IMR-90 (cell line): ENCODE data around the gene MLIP. TPM values are rescaled to one million over a fixed set of nuclear protein-coding genes. Genes with fewer than 3 reads are reported as not detected.

Experiments used
- ATAC-seq: fragments of 200-7000 bp; cut with Tn5 transposase; 2 replicates; pipeline ENCODE4 v1.9.1; 2020; ENCODE audit warnings: low read depth, mild to moderate bottlenecking, moderate library complexity
- BruUV-seq: library from RNA; stranded (reverse); fragments of 400-500 nt; replicated peaks from 2 replicates; lab custom pipeline; 2021; lab: Mats Ljungman, UMichigan
- CTCF ChIA-PET: fragments of 300-600 bp; formaldehyde crosslinking; extraction: SDS; loops from one replicate; lab custom pipeline; 2021; ENCODE audit warnings: antibody characterized with exemption; lab: Yijun Ruan, JAX
- POLR2A ChIA-PET: fragments of 300-600 bp; sonication (Branson Sonifier 250); formaldehyde crosslinking; loops from one replicate; lab custom pipeline; 2022; ENCODE audit warnings: antibody characterized with exemption; ENCODE audit not compliant: unreplicated experiment; lab: Charles Lee
- DNase-seq: peaks from one replicate; pipeline ENCODE4 v3.0.0; 2013
- H2AFZ ChIP-seq: replicated peaks from 2 replicates; pipeline ENCODE3; 2013; ENCODE audit warnings: low read length, mild to moderate bottlenecking; ENCODE audit not compliant: poor library complexity
- H2AK5ac ChIP-seq: 2 replicates; pipeline ENCODE4 v1.6.1; 2013; ENCODE audit warnings: low read depth, low read length, inconsistent platforms
- H2AK9ac ChIP-seq: replicated peaks from 2 replicates; pipeline ENCODE3; 2013; ENCODE audit warnings: mild to moderate bottlenecking, low read depth, low read length, moderate library complexity; ENCODE audit not compliant: poor library complexity
- H2BK120ac ChIP-seq: 2 replicates; pipeline ENCODE4 v1.6.1; 2013; ENCODE audit warnings: low read depth, low read length, inconsistent platforms
- H2BK15ac ChIP-seq: 3 replicates; pipeline ENCODE4 v1.6.1; 2013; ENCODE audit warnings: low read depth, low read length, inconsistent platforms
- H2BK20ac ChIP-seq: 2 replicates; pipeline ENCODE4 v1.6.1; 2013; ENCODE audit warnings: low read depth, mild to moderate bottlenecking, inconsistent platforms, low read length, moderate library complexity
- H2BK5ac ChIP-seq: 2 replicates; pipeline ENCODE4 v1.6.1; 2013; ENCODE audit warnings: mild to moderate bottlenecking, low read depth, low read length, inconsistent platforms; ENCODE audit not compliant: poor library complexity, severe bottlenecking
- H3K14ac ChIP-seq: replicated peaks from 2 replicates; pipeline ENCODE4 v1.6.1; 2013; ENCODE audit warnings: low read depth, low read length, inconsistent platforms
- H3K18ac ChIP-seq: 2 replicates; pipeline ENCODE4 v1.6.1; 2013; ENCODE audit warnings: low read depth, low read length, control low read depth
- H3K23ac ChIP-seq: 2 replicates; pipeline ENCODE4 v1.6.1; 2013; ENCODE audit warnings: low read depth, low read length, inconsistent platforms
- H3K27ac ChIP-seq: 2 replicates; pipeline ENCODE4 v1.5.1; 2013; ENCODE audit warnings: mild to moderate bottlenecking, control low read depth, low read length; ENCODE audit not compliant: insufficient read depth
- H3K27me3 ChIP-seq: 2 replicates; pipeline ENCODE4 v1.6.1; 2013; ENCODE audit warnings: low read length; ENCODE audit not compliant: control insufficient read depth, insufficient read depth
- H3K36me3 ChIP-seq: 2 replicates; pipeline ENCODE4 v1.6.1; 2013; ENCODE audit warnings: low read length, mixed read lengths; ENCODE audit not compliant: control insufficient read depth, insufficient read depth
- H3K4ac ChIP-seq: 2 replicates; pipeline ENCODE4 v1.6.1; 2013; ENCODE audit warnings: low read depth, low read length, inconsistent platforms
- H3K4me1 ChIP-seq: 2 replicates; pipeline ENCODE4 v1.6.1; 2013; ENCODE audit warnings: low read length, mixed read lengths; ENCODE audit not compliant: control insufficient read depth, insufficient read depth
- H3K4me2 ChIP-seq: 2 replicates; pipeline ENCODE4 v1.6.1; 2013; ENCODE audit warnings: low read depth, mild to moderate bottlenecking, control low read depth, low read length, moderate library complexity
- H3K4me3 ChIP-seq: 2 replicates; pipeline ENCODE4 v1.5.1; 2013; ENCODE audit warnings: low read depth, mild to moderate bottlenecking, control low read depth, low read length, moderate library complexity; ENCODE audit not compliant: insufficient read depth
- H3K56ac ChIP-seq: 2 replicates; pipeline ENCODE4 v1.6.1; 2013; ENCODE audit warnings: low read length, inconsistent platforms; ENCODE audit not compliant: insufficient read depth; ENCODE audit errors: extremely low read depth
- H3K79me1 ChIP-seq, 2 experiments: 2 replicates each; pipeline ENCODE4 v1.6.1; 2013; ENCODE audit warnings: low read length in 2 of 2, inconsistent platforms in 1 of 2, low read depth in 1 of 2
- H3K9ac ChIP-seq: 2 replicates; pipeline ENCODE4 v1.6.1; 2013; ENCODE audit warnings: low read depth, low read length, control low read depth
- H3K9me1 ChIP-seq: 2 replicates; pipeline ENCODE4 v1.6.1; 2013; ENCODE audit warnings: low read length, inconsistent platforms; ENCODE audit not compliant: insufficient read depth
- H3K9me3 ChIP-seq: 2 replicates; pipeline ENCODE4 v1.6.1; 2013; ENCODE audit warnings: low read length; ENCODE audit not compliant: control insufficient read depth, insufficient read depth
- H4K20me1 ChIP-seq: 2 replicates; pipeline ENCODE4 v1.6.1; 2013; ENCODE audit warnings: low read length, inconsistent platforms; ENCODE audit not compliant: insufficient read depth
- H4K5ac ChIP-seq: 2 replicates; pipeline ENCODE4 v1.6.1; 2013; ENCODE audit warnings: mild to moderate bottlenecking, low read depth, low read length, control low read depth
- H4K8ac ChIP-seq, 2 experiments: 2 replicates each; pipeline ENCODE4 v1.6.1; 2013; ENCODE audit warnings: low read depth in 2 of 2, low read length in 2 of 2, control low read depth in 1 of 2, inconsistent platforms in 1 of 2
- H4K91ac ChIP-seq: 2 replicates; pipeline ENCODE4 v1.6.1; 2013; ENCODE audit warnings: low read depth, low read length, inconsistent platforms; ENCODE audit not compliant: insufficient read depth
- BHLHE40 ChIP-seq: fragments of 150-350 bp; IDR thresholded peaks from 2 replicates; pipeline ENCODE4 v1.6.1; 2016; ENCODE audit warnings: mild to moderate bottlenecking, low read depth, low read length
- CEBPB ChIP-seq: IDR thresholded peaks from 2 replicates; pipeline ENCODE4 v1.6.1; 2012; ENCODE audit warnings: low read depth, low read length, improper control_type of control experiment
- CHD1 ChIP-seq: IDR thresholded peaks from 2 replicates; pipeline ENCODE4 v1.6.1; 2012; ENCODE audit warnings: low read depth, low read length, improper control_type of control experiment
- FOS ChIP-seq: fragments of 150-350 bp; IDR thresholded peaks from 2 replicates; pipeline ENCODE4 v1.6.1; 2016; ENCODE audit warnings: low read depth, low read length
- MAFK ChIP-seq: IDR thresholded peaks from 2 replicates; pipeline ENCODE4 v1.6.1; 2012; ENCODE audit warnings: low read depth, low read length, improper control_type of control experiment
- MXI1 ChIP-seq: IDR thresholded peaks from 2 replicates; pipeline ENCODE4 v1.6.1; 2012; ENCODE audit warnings: low read depth, mild to moderate bottlenecking, low read length, moderate library complexity, borderline replicate concordance
- NFE2L2 ChIP-seq: fragments of 150-350 bp; IDR thresholded peaks from 2 replicates; pipeline ENCODE4 v1.6.1; 2016; ENCODE audit warnings: low read depth, mild to moderate bottlenecking, low read length
- POLR2A ChIP-seq: IDR thresholded peaks from 2 replicates; pipeline ENCODE4 v1.6.1; 2012; ENCODE audit warnings: mild to moderate bottlenecking, low read depth, low read length
- RAD21 ChIP-seq: IDR thresholded peaks from 2 replicates; pipeline ENCODE4 v1.6.1; 2012; ENCODE audit warnings: low read length, improper control_type of control experiment
- RFX5 ChIP-seq: IDR thresholded peaks from 2 replicates; pipeline ENCODE4 v1.8.0; 2012; ENCODE audit warnings: low read depth, mild to moderate bottlenecking, low read length, moderate library complexity
- SMC3 ChIP-seq: fragments of 150-350 bp; IDR thresholded peaks from 2 replicates; pipeline ENCODE4 v1.6.1; 2016; ENCODE audit warnings: low read depth, mild to moderate bottlenecking, antibody characterized with exemption, low read length, moderate library complexity
- WGBS, 2 experiments: methylation state at CpG; one replicate each; pipeline versions ENCODE4 v1.1.5 to v1.1.7; 2013; ENCODE audit warnings: missing lambda C conversion rate in 2 of 2; ENCODE audit not compliant: insufficient read length in 1 of 2; ENCODE audit errors: extremely low coverage in 2 of 2; 5-methylcytosine and 5-hydroxymethylcytosine counted together
- dilution Hi-C: fragments of 300-500 bp; cut with HindIII; formaldehyde crosslinking; loops from one replicate; pipeline ENCODE4 v1.14.3; 2018; ENCODE audit warnings: low sequenced_read_pairs; ENCODE audit not compliant: unreplicated experiment
- in situ Hi-C: fragments of 300-500 bp; cut with MboI; formaldehyde crosslinking; loops from 3 replicates; pipeline ENCODE4 v1.14.3; 2019; ENCODE audit warnings: low sequenced_read_pairs, inconsistent platforms, mixed read lengths
- intact Hi-C: fragments of 100-400 bp; cut with micrococcal nuclease; formaldehyde crosslinking; loops from 2 replicates; pipeline ENCODE4 v1.10.0; 2022
- polyA plus RNA-seq, 3 experiments: library from polyadenylated mRNA; depleted of rRNA; stranded (reverse); fragments of >200 nt; gene quantifications; 2 replicates each; pipeline ENCODE4 v1.2.3, GENCODE V29; 2012; ENCODE audit warnings: low replicate concordance in 1 of 3
- total RNA-seq: library from RNA; depleted of rRNA; stranded (reverse); fragments of >200 nt; gene quantifications from 2 replicates; pipeline ENCODE4 v1.2.3, GENCODE V29; 2012
- TF ChIP-seq, protein P1 (sequence below): conservative IDR thresholded peaks from 2 replicates; pipeline ENCODE4 v1.5.1; 2012; ENCODE audit warnings: mild to moderate bottlenecking, low read depth, low read length, improper control_type of control experiment
- TF ChIP-seq, protein P2 (sequence below): fragments of 150-350 bp; IDR thresholded peaks from 2 replicates; pipeline ENCODE4 v1.6.1; 2016; ENCODE audit warnings: low read depth, mild to moderate bottlenecking, low read length, moderate library complexity, borderline replicate concordance
- TF ChIP-seq, protein P3 (sequence below): fragments of 150-350 bp; IDR thresholded peaks from 2 replicates; pipeline ENCODE4 v1.6.1; 2017; ENCODE audit warnings: mild to moderate bottlenecking, antibody characterized with exemption, low read length, low read depth

MLIP gene
- total and polyA plus RNA-seq, 2 of the 4 experiments (the other 2 are of a cell fraction): not detected

DNA sequence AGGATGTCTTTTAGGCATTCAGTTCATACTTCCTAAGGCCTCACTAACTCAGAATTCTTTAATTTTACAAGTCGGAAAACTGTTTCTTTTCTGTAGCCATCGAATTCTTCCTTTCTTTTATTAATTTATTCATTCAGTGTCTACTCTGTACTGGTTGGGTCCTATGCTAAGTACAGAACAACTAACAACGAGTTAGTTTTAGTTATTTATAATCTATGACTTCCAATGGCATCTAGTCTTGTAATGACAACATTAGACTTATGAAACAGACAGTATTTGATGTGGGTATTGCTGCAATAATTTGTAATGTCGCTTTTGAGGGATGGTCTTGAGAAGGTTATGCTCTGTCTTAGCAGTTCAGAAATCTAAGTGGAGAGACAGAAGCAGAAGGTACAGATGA is 141.7 kb downstream of the MLIP start:
- Histone ChIP-seq H2BK120ac (no peak overlapping the region), H4K8ac (no peak overlapping the region), H3K27ac (no peak overlapping the region), H2AK9ac (no peak overlapping the region), H2BK20ac (no peak overlapping the region), H2AK5ac (no peak overlapping the region), H3K4me1 (peaks cover 3% of the 10 kb centered on the region; the same call in 1 of the 2 replicates), H3K14ac (no peak overlapping the region), H3K56ac (no peak overlapping the region), H3K79me1 (no peaks in the 10 kb centered on the region), H3K4me2 (no peak overlapping the region), H3K9me1 (no peaks in the 10 kb centered on the region), H3K9me3 (no peaks in the 10 kb centered on the region), H4K20me1 (no peaks in the 10 kb centered on the region), H3K9ac (no peak overlapping the region), H4K5ac (no peak overlapping the region), H3K36me3 (no peaks in the 10 kb centered on the region), H2BK15ac (no peak overlapping the region), H2BK5ac (no peak overlapping the region), H2AFZ (no peak overlapping the region), H3K4me3 (no peak overlapping the region), H3K27me3 (no peaks in the 10 kb centered on the region), H3K23ac (no peak overlapping the region), H4K91ac (no peak overlapping the region), H3K4ac (no peak overlapping the region), H3K18ac (no peak overlapping the region)
- intact Hi-C loops: no loop called here
- in situ Hi-C loops: loop anchor here (25.0 kb wide), 1 partner anchor 809 kb away; no protein-coding TSS in a partner anchor
- CTCF ChIA-PET: no interaction called here
- POLR2A ChIA-PET: no interaction called here
- TF ChIP-seq BHLHE40 (no peak), CHD1 (no peak), RAD21 (no peak), SMC3 (no peak), MXI1 (no peak), RFX5 (no peak), FOS (no peak), MAFK (no peak), NFE2L2 (no peak), CEBPB (no peak), POLR2A (no peak)
- TF ChIP-seq, protein P1, sequence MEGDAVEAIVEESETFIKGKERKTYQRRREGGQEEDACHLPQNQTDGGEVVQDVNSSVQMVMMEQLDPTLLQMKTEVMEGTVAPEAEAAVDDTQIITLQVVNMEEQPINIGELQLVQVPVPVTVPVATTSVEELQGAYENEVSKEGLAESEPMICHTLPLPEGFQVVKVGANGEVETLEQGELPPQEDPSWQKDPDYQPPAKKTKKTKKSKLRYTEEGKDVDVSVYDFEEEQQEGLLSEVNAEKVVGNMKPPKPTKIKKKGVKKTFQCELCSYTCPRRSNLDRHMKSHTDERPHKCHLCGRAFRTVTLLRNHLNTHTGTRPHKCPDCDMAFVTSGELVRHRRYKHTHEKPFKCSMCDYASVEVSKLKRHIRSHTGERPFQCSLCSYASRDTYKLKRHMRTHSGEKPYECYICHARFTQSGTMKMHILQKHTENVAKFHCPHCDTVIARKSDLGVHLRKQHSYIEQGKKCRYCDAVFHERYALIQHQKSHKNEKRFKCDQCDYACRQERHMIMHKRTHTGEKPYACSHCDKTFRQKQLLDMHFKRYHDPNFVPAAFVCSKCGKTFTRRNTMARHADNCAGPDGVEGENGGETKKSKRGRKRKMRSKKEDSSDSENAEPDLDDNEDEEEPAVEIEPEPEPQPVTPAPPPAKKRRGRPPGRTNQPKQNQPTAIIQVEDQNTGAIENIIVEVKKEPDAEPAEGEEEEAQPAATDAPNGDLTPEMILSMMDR: no peak
- TF ChIP-seq, protein P2, sequence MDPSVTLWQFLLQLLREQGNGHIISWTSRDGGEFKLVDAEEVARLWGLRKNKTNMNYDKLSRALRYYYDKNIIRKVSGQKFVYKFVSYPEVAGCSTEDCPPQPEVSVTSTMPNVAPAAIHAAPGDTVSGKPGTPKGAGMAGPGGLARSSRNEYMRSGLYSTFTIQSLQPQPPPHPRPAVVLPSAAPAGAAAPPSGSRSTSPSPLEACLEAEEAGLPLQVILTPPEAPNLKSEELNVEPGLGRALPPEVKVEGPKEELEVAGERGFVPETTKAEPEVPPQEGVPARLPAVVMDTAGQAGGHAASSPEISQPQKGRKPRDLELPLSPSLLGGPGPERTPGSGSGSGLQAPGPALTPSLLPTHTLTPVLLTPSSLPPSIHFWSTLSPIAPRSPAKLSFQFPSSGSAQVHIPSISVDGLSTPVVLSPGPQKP: no peak
- TF ChIP-seq, protein P3, sequence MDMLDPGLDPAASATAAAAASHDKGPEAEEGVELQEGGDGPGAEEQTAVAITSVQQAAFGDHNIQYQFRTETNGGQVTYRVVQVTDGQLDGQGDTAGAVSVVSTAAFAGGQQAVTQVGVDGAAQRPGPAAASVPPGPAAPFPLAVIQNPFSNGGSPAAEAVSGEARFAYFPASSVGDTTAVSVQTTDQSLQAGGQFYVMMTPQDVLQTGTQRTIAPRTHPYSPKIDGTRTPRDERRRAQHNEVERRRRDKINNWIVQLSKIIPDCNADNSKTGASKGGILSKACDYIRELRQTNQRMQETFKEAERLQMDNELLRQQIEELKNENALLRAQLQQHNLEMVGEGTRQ: no peak
- WGBS, 2 experiments: 86% methylated on average over 1 of the region's 4 CpGs; no CpG with 5 or more reads in 1 of the 2 experiments
- dilution Hi-C loops: no loop called here
- ATAC-seq (no peak), DNase-seq (no peak)
- BruUV-seq: no TSS peak
